CD14-positive monocyte (primary cell): ENCODE data around the gene TAF1C. TPM values are rescaled to one million over a fixed set of nuclear protein-coding genes. Genes with fewer than 3 reads are reported as not detected.

Source experiments
- DNase-seq, 3 donors: peaks; one replicate each; pipeline ENCODE4 v3.0.0-alpha.2; 2011 to 2022
- H2AFZ ChIP-seq: 2 replicates; pipeline ENCODE4 v1.6.0; 2012; ENCODE audit warnings: mild to moderate bottlenecking, low read depth, low read length, inconsistent platforms; ENCODE audit not compliant: insufficient read depth, poor library complexity, severe bottlenecking
- H3K27ac ChIP-seq, 2 donors: 1 replicate in 1 of 2; 2 replicates in 1 of 2; pipeline ENCODE4 v1.5.1; 2012 to 2013; ENCODE audit warnings: low read length in 2 of 2, control low read depth in 1 of 2, inconsistent platforms in 1 of 2, low read depth in 1 of 2, mild to moderate bottlenecking in 1 of 2
- H3K27me3 ChIP-seq, 2 donors: one replicate each; pipeline versions ENCODE4 v1.6.0 to v1.6.1; 2011 to 2013; ENCODE audit warnings: low read length in 2 of 2; ENCODE audit not compliant: control insufficient read depth in 2 of 2, insufficient read depth in 2 of 2
- H3K36me3 ChIP-seq, 2 donors: replicated peaks in 1 of 2; 1 replicate in 1 of 2; 2 replicates in 1 of 2; pipeline versions ENCODE4 v1.5.1 to v1.6.1; 2012 to 2013; ENCODE audit warnings: low read length in 2 of 2, control low read depth in 1 of 2, inconsistent platforms in 1 of 2, mild to moderate bottlenecking in 1 of 2; ENCODE audit not compliant: insufficient read depth in 2 of 2, control insufficient read depth in 1 of 2
- H3K4me1 ChIP-seq, 2 donors: 1 replicate in 1 of 2; 2 replicates in 1 of 2; pipeline versions ENCODE4 v1.5.1 to v1.6.1; 2012 to 2013; ENCODE audit warnings: low read length in 2 of 2, control low read depth in 1 of 2, inconsistent platforms in 1 of 2, mild to moderate bottlenecking in 1 of 2, moderate library complexity in 1 of 2; ENCODE audit not compliant: insufficient read depth in 2 of 2, control insufficient read depth in 1 of 2
- H3K4me2 ChIP-seq: replicated peaks from 2 replicates; pipeline ENCODE3; 2012; ENCODE audit warnings: low read length, moderate library complexity, mild to moderate bottlenecking; ENCODE audit not compliant: poor library complexity, severe bottlenecking; ENCODE audit errors: extremely low read depth
- H3K4me3 ChIP-seq, 3 experiments: fragments of 200-600 bp in 1 of 3; sonication (generic) in 1 of 3; replicated peaks in 1 of 3; 1 replicate in 2 of 3; 2 replicates in 1 of 3; pipeline ENCODE4 v1.5.1; 2011 to 2013; ENCODE audit warnings: low read length in 3 of 3, mild to moderate bottlenecking in 3 of 3, control low read depth in 2 of 3, low read depth in 2 of 3, inconsistent platforms in 1 of 3, moderate library complexity in 1 of 3
- H3K79me2 ChIP-seq: 2 replicates; pipeline ENCODE4 v1.6.0; 2012; ENCODE audit warnings: mild to moderate bottlenecking, control low read depth, inconsistent platforms, low read length, moderate library complexity; ENCODE audit not compliant: insufficient read depth
- H3K9ac ChIP-seq: 2 replicates; pipeline ENCODE4 v1.6.0; 2017; ENCODE audit warnings: low read length, mild to moderate bottlenecking; ENCODE audit not compliant: insufficient read depth, poor library complexity, severe bottlenecking
- H3K9me3 ChIP-seq, 2 donors: replicated peaks in 1 of 2; 1 replicate in 1 of 2; 2 replicates in 1 of 2; pipeline versions ENCODE4 v1.5.1 to v1.6.1; 2012 to 2013; ENCODE audit warnings: low read length in 2 of 2, control low read depth in 1 of 2; ENCODE audit not compliant: control insufficient read depth in 1 of 2, insufficient read depth in 1 of 2
- H4K20me1 ChIP-seq: 2 replicates; pipeline ENCODE4 v1.6.0; 2012; ENCODE audit warnings: mild to moderate bottlenecking, low read length, control low read depth, moderate library complexity; ENCODE audit not compliant: insufficient read depth
- H3K27ac Mint-ChIP-seq, 7 donors: one replicate each; pipeline ENCODE4 v1.8.0; 2020; ENCODE audit warnings: mild to moderate bottlenecking in 7 of 7, mixed read lengths in 7 of 7, moderate library complexity in 6 of 7, inconsistent platforms in 2 of 7
- H3K27me3 Mint-ChIP-seq, 3 donors: one replicate each; pipeline ENCODE4 v1.8.0; 2021 to 2022; ENCODE audit warnings: low read depth in 3 of 3, mild to moderate bottlenecking in 3 of 3, mixed read lengths in 3 of 3, moderate library complexity in 3 of 3, inconsistent platforms in 1 of 3
- H3K36me3 Mint-ChIP-seq, 2 donors: one replicate each; pipeline ENCODE4 v1.8.0; 2020; ENCODE audit warnings: mixed read lengths in 2 of 2, inconsistent platforms in 1 of 2, mild to moderate bottlenecking in 1 of 2
- H3K4me1 Mint-ChIP-seq: one replicate; pipeline ENCODE4 v1.8.0; 2020; ENCODE audit warnings: mild to moderate bottlenecking, mixed read lengths
- H3K4me3 Mint-ChIP-seq, 2 donors: one replicate each; pipeline ENCODE4 v1.8.0; 2020; ENCODE audit warnings: mild to moderate bottlenecking in 2 of 2, mixed read lengths in 2 of 2, moderate library complexity in 1 of 2
- H3K9me3 Mint-ChIP-seq, 7 donors: one replicate each; pipeline ENCODE4 v1.8.0; 2020 to 2022; ENCODE audit warnings: mixed read lengths in 7 of 7, mild to moderate bottlenecking in 6 of 7, moderate library complexity in 6 of 7, inconsistent platforms in 2 of 7
- WGBS: methylation state at CpG from one replicate; pipeline ENCODE4 v1.1.5; 2013; ENCODE audit warnings: missing lambda C conversion rate; ENCODE audit not compliant: insufficient coverage; 5-methylcytosine and 5-hydroxymethylcytosine counted together
- intact Hi-C, 2 donors: fragments of 100-400 bp; cut with micrococcal nuclease; formaldehyde crosslinking; loops; one replicate each; pipeline versions ENCODE4 v1.15.0 to v1.15.1; 2023
- polyA plus RNA-seq, 3 donors: library from polyadenylated mRNA; depleted of rRNA in 1 of 3; unstranded in 2 of 3; stranded (reverse) in 1 of 3; fragments of 300-500 nt in 2 of 3; fragments of >200 nt in 1 of 3; fragmentation: Illumina TruSeq in 2 of 3; gene quantifications; 1 replicate in 2 of 3; 2 replicates in 1 of 3; pipeline ENCODE4 v1.2.3, GENCODE V29; 2012 to 2021
- TF ChIP-seq, protein P1 (sequence below): fragments of 200-600 bp; IDR thresholded peaks from one replicate; pipeline ENCODE4 v1.8.0; 2022; ENCODE audit warnings: antibody characterized with exemption, mild to moderate bottlenecking

The TAF1C gene
- polyA plus RNA-seq, 3 donors: 4.0 to 126 (median 4.5) TPM

DNA sequence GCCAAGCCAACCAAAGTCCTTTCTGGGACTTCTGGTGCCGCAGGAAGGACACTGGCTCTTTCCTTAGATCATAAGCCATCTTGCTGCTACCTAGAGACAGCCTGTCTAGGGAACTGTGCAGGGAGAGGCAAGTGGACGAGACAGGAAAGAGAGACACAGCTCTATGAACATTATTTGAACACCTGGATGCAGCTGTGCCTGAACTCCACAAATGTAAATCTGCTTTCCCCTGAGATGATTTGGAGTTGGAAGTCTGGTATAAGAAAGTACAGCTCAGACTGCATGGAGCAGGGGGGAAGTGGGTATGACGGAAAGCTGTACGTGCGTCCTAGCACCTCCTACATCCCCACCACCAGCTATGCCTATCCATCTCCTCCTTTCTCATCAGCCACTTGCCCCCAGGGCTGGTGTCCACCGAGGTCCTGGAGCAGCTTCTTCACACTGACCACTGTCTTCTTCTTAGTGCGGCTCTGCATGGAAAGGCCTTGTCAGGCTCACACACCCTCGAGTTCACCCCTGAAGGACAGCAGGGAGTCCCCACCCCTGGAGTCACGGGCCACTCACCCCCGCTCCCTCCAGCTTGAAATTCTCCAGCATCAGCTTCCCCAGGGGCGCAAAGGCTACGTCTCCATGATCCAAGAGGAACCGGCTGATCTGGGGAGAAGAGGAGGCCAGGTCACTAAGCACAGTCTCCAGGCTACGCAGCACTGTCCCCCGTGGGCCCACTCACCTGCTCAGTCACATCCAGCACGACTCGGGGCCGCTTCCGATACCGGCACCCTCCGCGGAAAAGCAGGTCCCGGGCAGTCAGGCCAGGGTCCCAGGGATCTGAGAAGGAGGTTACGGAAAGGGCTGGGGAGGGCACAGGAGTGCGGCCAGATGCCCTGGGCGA is 3.9 kb downstream of the TAF1C start:
- H3K36me3 ChIP-seq: peaks cover 69 to 74% of the 10 kb centered on the region in 2 donors
- H3K36me3 Mint-ChIP-seq: peaks cover 64 to 73% of the 10 kb centered on the region in 2 donors
- peaks cover 13% of the 10 kb centered on the region for H3K4me1 Mint-ChIP-seq
- no peak overlapping the region for H3K9ac ChIP-seq
- H3K27ac ChIP-seq: peak overlapping the region in 1 of 2 donors; percentile 5
- no peaks in the 10 kb centered on the region for H3K9me3 ChIP-seq
- peak overlapping the region in 4 of 7 donors; percentile 41 to 64 (median 54) for H3K27ac Mint-ChIP-seq
- no peak for DNase-seq
- no peak overlapping the region for H2AFZ ChIP-seq
- H3K9me3 Mint-ChIP-seq: no peaks in the 10 kb centered on the region
- H3K79me2 ChIP-seq: peaks cover 32% of the 10 kb centered on the region
- H3K4me2 ChIP-seq: no peak overlapping the region
- 97% methylated on average over 17 of the region's 26 CpGs for WGBS
- H3K27me3 Mint-ChIP-seq: peaks cover 0 to 2% (median 1%) of the 10 kb centered on the region in 3 donors
- no peak overlapping the region for H3K4me3 ChIP-seq
- H4K20me1 ChIP-seq: peaks cover 5% of the 10 kb centered on the region
- intact Hi-C loops: loop anchor here in 1 of 2 donors (5.0 kb wide), 2 partner anchors 36 to 116 kb away; partner anchors contain the start of genes DNAAF1 and HSDL1
- no peak overlapping the region for H3K4me3 Mint-ChIP-seq
- TF ChIP-seq, protein P1, sequence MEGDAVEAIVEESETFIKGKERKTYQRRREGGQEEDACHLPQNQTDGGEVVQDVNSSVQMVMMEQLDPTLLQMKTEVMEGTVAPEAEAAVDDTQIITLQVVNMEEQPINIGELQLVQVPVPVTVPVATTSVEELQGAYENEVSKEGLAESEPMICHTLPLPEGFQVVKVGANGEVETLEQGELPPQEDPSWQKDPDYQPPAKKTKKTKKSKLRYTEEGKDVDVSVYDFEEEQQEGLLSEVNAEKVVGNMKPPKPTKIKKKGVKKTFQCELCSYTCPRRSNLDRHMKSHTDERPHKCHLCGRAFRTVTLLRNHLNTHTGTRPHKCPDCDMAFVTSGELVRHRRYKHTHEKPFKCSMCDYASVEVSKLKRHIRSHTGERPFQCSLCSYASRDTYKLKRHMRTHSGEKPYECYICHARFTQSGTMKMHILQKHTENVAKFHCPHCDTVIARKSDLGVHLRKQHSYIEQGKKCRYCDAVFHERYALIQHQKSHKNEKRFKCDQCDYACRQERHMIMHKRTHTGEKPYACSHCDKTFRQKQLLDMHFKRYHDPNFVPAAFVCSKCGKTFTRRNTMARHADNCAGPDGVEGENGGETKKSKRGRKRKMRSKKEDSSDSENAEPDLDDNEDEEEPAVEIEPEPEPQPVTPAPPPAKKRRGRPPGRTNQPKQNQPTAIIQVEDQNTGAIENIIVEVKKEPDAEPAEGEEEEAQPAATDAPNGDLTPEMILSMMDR: no peak
- H3K27me3 ChIP-seq: no peaks in the 10 kb centered on the region
- peaks cover 7 to 11% of the 10 kb centered on the region in 2 donors for H3K4me1 ChIP-seq

DNA sequence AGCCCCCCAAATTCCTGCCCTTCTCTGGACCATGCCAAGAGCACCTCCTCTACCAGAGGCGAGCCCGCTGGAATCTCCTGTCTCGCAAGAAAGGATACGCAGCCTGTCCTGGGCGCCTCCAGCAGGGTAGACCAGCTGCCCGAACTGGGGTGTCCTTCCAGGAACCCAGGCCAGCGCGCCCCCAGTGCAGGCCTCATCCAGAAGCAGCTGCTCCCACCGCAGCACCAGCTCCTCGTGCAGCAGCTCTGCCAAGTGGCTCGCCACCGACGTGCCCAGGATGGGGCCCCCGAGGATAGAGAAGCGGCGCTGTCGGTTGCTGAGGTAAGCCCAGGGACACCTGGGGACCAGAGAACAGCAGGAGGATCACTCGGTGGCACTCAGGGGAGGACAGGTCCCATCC is 4.8 kb downstream of the TAF1C start:
- Mint-ChIP-seq H3K9me3 (no peaks in the 10 kb centered on the region), H3K27ac (peak overlapping the region in 2 of 7 donors; percentile 8 to 64), H3K4me3 (no peak overlapping the region), H3K36me3 (peaks cover 70 to 80% of the 10 kb centered on the region in 2 donors), H3K4me1 (peaks cover 12% of the 10 kb centered on the region), H3K27me3 (peaks cover 0 to 2% (median 1%) of the 10 kb centered on the region in 3 donors)
- no peak overlapping the region for H3K27ac ChIP-seq
- peaks cover 8 to 11% of the 10 kb centered on the region in 2 donors for H3K4me1 ChIP-seq
- no peak overlapping the region for H3K4me2 ChIP-seq
- peaks cover 32% of the 10 kb centered on the region for H3K79me2 ChIP-seq
- H3K36me3 ChIP-seq: peaks cover 74 to 79% of the 10 kb centered on the region in 2 donors
- no peak overlapping the region for H3K9ac ChIP-seq
- TF ChIP-seq, protein P1: no peak
- 98% methylated on average over 18 of the region's 18 CpGs for WGBS
- no peak for DNase-seq
- intact Hi-C loops: loop anchor here in 1 of 2 donors (5.0 kb wide), 2 partner anchors 35 to 115 kb away; partner anchors contain the start of genes DNAAF1 and HSDL1
- peaks cover 5% of the 10 kb centered on the region for H4K20me1 ChIP-seq
- H2AFZ ChIP-seq: no peak overlapping the region
- no peaks in the 10 kb centered on the region for H3K9me3 ChIP-seq
- H3K27me3 ChIP-seq: no peaks in the 10 kb centered on the region
- no peak overlapping the region for H3K4me3 ChIP-seq
